Measurements from ENCODE around the gene TFE3. TPM values are rescaled to one million over a fixed set of nuclear protein-coding genes. Genes with fewer than 3 reads are reported as not detected.

TFE3 gene
- total RNA-seq, 1 donor, result 50.5 TPM

DNA sequence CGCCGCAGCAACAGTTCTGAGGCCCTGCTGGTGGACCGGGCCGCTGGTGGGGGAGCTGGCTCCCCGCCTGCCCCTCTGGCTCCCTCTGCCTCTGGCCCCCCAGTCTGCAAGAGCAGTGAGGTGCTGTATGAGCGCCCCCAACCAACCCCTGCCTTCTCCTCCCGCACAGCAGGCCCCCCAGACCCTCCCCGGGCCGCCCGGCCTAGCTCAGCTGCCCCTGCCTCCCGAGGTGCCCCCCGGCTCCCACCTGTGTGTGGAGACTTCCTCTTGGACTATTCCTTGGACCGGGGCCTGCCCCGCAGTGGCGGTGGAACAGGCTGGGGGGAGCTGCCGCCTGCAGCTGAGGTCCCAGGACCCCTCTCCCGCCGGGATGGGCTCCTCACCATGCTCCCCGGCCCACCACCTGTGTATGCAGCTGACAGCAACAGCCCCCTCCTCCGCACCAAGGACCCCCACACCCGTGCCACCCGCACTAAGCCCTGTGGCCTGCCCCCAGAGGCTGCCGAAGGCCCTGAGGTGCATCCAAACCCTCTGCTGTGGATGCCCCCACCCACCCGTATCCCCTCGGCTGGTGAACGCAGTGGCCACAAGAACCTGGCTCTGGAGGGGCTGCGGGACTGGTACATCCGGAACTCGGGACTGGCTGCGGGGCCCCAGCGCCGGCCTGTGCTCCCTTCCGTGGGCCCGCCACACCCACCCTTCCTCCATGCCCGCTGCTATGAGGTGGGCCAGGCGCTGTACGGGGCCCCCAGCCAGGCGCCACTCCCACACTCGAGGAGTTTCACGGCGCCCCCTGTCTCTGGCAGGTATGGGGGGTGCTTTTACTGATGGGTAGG is 24.3 kb upstream of the TFE3 start:
- H3K4me3 ChIP-seq (ENCODE audit: low read depth, low read length), result no peak overlapping the region
- no peak for DNase-seq (ENCODE audit: low read depth)
- TF ChIP-seq, protein P1, sequence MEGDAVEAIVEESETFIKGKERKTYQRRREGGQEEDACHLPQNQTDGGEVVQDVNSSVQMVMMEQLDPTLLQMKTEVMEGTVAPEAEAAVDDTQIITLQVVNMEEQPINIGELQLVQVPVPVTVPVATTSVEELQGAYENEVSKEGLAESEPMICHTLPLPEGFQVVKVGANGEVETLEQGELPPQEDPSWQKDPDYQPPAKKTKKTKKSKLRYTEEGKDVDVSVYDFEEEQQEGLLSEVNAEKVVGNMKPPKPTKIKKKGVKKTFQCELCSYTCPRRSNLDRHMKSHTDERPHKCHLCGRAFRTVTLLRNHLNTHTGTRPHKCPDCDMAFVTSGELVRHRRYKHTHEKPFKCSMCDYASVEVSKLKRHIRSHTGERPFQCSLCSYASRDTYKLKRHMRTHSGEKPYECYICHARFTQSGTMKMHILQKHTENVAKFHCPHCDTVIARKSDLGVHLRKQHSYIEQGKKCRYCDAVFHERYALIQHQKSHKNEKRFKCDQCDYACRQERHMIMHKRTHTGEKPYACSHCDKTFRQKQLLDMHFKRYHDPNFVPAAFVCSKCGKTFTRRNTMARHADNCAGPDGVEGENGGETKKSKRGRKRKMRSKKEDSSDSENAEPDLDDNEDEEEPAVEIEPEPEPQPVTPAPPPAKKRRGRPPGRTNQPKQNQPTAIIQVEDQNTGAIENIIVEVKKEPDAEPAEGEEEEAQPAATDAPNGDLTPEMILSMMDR (IDR thresholded peaks at IDR 0.05; ENCODE audit: insufficient read depth, low read length), result no peak

DNA sequence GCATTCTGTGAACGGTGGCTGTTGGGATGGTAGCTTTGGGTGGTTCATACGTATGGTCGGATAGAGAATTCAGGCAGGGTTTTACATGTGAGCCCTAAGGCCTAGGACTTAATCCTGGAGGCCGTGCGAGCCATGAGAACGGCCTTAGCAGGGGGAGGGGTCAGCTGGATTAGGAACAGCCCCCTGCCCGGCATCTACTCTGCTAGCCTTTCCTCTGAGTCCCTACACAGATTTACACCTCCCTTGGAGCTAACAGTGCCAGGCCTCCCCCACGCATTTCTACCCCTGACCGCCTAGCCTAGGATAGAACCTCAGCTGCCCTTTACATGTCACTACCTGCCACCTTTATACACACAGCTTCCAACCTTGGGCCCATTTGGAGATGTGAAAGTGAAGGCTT is 23.5 kb upstream of the TFE3 start:
- no peak for DNase-seq (ENCODE audit: low read depth)
- H3K4me3 ChIP-seq (ENCODE audit: low read depth, low read length), result no peak overlapping the region
- TF ChIP-seq, protein P1 (IDR thresholded peaks at IDR 0.05; ENCODE audit: insufficient read depth, low read length), result no peak

DNA sequence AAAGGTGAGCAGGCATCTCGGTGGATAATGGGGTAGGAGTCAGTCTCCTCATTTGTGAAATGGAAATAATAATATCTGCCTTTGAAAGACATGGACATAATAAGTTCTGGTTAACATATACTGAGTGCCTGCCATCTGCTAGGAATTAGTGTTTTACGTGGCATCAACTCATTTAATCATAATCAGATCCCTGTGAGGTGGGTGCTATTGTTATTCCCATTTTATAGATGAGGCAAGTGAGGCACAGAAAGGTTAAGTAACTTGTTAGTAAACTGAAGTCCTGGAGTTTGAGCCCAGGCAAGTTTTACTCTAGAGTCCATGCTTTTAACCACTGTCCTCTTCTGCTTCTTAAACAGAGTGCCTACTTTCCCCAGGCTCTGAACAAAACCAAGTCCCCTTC is 23.1 kb upstream of the TFE3 start:
- DNase-seq (ENCODE audit: low read depth), result no peak
- H3K4me3 ChIP-seq (ENCODE audit: low read depth, low read length), result no peak overlapping the region
- TF ChIP-seq, protein P1 (IDR thresholded peaks at IDR 0.05; ENCODE audit: insufficient read depth, low read length), result no peak

DNA sequence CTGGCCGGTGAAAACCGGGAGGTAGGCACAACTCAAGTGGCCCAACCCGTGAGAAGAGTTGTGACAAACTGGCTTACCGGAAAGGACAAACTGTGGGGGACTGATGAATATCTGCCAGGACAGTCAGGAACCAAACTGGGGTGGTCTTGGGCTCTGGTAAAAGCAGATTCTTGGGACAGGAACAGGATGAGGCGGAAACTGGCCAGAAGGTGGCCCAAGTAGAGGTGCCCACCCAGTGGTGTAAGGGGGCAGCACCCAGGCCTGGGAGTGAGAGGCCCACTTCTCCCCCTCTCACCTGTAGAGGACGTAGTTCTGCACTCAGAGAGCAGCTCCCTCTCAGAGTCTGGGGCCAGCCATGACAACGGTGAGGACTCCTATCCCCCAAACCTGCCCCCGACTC is 21.6 kb upstream of the TFE3 start:
- no peak for DNase-seq (ENCODE audit: low read depth)
- H3K4me3 ChIP-seq (ENCODE audit: low read depth, low read length), result no peak overlapping the region
- TF ChIP-seq, protein P1 (IDR thresholded peaks at IDR 0.05; ENCODE audit: insufficient read depth, low read length), result no peak

DNA sequence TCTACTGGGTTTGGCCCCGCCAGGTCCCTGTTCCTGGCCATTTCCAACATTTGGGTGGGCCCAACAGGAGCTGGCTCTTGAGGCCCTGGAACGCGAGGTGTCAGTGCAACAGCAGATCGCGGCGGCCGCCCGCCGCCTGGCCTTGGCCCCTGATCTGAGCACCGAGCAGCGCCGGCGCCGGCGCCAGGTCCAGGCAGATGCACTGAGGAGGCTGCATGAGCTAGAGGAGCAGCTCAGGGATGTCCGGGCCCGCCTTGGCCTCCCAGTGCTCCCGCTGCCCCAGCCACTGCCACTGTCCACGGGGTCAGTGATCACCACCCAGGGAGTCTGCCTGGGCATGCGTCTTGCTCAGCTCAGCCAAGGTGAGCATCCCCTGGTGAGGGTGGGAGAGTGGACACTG is 21.1 kb upstream of the TFE3 start:
- TF ChIP-seq, protein P1 (IDR thresholded peaks at IDR 0.05; ENCODE audit: insufficient read depth, low read length), result no peak
- DNase-seq (ENCODE audit: low read depth), result no peak
- no peak overlapping the region for H3K4me3 ChIP-seq (ENCODE audit: low read depth, low read length)

DNA sequence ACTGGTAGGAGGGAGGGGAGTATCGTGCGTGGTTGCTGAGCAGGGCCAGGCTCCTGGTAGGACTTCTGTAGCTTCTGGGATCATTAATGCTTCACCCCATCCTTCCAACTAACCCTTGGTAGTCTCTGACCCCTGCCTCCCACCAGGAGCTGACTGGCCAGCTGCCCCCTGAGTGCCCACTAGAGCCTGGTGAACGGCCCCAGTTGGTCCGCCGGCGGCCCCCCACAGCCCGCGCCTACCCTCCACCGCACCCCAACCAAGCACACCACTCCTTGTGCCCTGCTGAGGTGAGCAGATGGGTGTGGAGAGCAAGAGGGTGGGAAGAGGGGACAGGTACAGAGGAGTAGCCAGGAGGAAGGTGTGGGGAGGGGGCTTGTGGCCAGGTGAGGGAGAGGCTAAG is 20.6 kb upstream of the TFE3 start:
- DNase-seq (ENCODE audit: low read depth), result no peak
- TF ChIP-seq, protein P1 (IDR thresholded peaks at IDR 0.05; ENCODE audit: insufficient read depth, low read length), result no peak

DNA sequence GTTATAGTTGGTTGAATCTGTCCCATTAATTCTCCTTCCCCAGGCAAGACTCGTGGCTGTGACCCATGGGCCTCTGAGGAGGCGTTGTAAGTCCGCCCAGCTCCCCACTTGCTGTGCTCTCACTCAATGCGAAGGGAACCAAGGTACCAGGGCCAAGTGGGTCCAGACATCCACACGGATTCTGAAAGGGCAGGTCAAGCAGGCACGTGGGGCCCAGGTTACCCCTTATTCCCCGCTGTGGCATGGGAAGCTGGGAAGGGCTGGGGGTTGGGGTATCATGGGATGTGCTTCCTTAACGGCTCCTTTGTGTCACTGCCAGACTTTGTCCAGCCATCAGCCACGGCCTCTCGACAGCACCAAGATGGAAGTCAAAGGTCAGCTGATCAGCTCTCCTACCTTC is 18.8 kb upstream of the TFE3 start:
- H3K4me3 ChIP-seq (ENCODE audit: low read depth, low read length), result no peak overlapping the region
- no peak for DNase-seq (ENCODE audit: low read depth)
- TF ChIP-seq, protein P1 (IDR thresholded peaks at IDR 0.05; ENCODE audit: insufficient read depth, low read length), result no peak

More for the DNA sequence above, 20.6 kb upstream of the TFE3 start:
- no peak overlapping the region for H3K4me3 ChIP-seq (ENCODE audit: low read depth, low read length)
